Mesothelial cell of epicardium (in vitro differentiated cells): ENCODE measurements around the gene KRT82. TPM values are rescaled to one million over a fixed set of nuclear protein-coding genes. Genes with fewer than 3 reads are reported as not detected.

Experiments
- DNase-seq, 2 experiments: peaks; one replicate each; pipeline ENCODE4 v3.0.0; 2021; ENCODE audit warnings: low spot score in 2 of 2; ENCODE audit not compliant: unreplicated experiment in 2 of 2
- H3K27ac Mint-ChIP-seq: 2 replicates; pipeline ENCODE4 v1.8.0; 2021; ENCODE audit warnings: mixed read lengths
- H3K27me3 Mint-ChIP-seq: 2 replicates; pipeline ENCODE4 v1.8.0; 2021; ENCODE audit warnings: low read depth, mixed read lengths
- H3K36me3 Mint-ChIP-seq: 2 replicates; pipeline ENCODE4 v1.8.0; 2021; ENCODE audit warnings: mixed read lengths
- H3K4me1 Mint-ChIP-seq: 2 replicates; pipeline ENCODE4 v1.8.0; 2021; ENCODE audit warnings: mixed read lengths
- H3K4me3 Mint-ChIP-seq: 2 replicates; pipeline ENCODE4 v1.8.0; 2021; ENCODE audit warnings: mild to moderate bottlenecking, moderate library complexity, mixed read lengths
- H3K9me3 Mint-ChIP-seq: 2 replicates; pipeline ENCODE4 v1.8.0; 2021; ENCODE audit warnings: mixed read lengths
- CTCF ChIP-seq: fragments of 200-600 bp; sonication (generic); IDR thresholded peaks from one replicate; pipeline ENCODE4 v1.5.0; 2021; ENCODE audit warnings: antibody characterized with exemption; ENCODE audit not compliant: unreplicated experiment
- total RNA-seq: library from RNA; stranded (reverse); gene quantifications from 3 replicates; pipeline ENCODE4 v1.2.1, GENCODE V29; 2021

KRT82 gene
- total RNA-seq, 1 donor from 2014 or later = not detected

- no peaks in the 10 kb centered on the region for H3K9me3 Mint-ChIP-seq
- no peaks in the 10 kb centered on the region for H3K36me3 Mint-ChIP-seq
- DNase-seq = no peak
- no peak overlapping the region for H3K4me3 Mint-ChIP-seq
- H3K4me1 Mint-ChIP-seq = no peaks in the 10 kb centered on the region
- H3K27ac Mint-ChIP-seq = no peak overlapping the region
- peaks cover 2% of the 10 kb centered on the region for H3K27me3 Mint-ChIP-seq
- TF ChIP-seq CTCF = no peak
Measured at GRCh38 chr12:52403561-52403960, 2.6 kb downstream of the KRT82 start.

GRCh38 chr12:52402873-52403540 lies 3.1 kb downstream of the KRT82 start:
- Mint-ChIP-seq H3K36me3 (no peaks in the 10 kb centered on the region), H3K4me3 (no peak overlapping the region), H3K4me1 (no peaks in the 10 kb centered on the region), H3K27ac (no peak overlapping the region), H3K9me3 (no peaks in the 10 kb centered on the region), H3K27me3 (no peaks in the 10 kb centered on the region)
- no peak for TF ChIP-seq CTCF
- DNase-seq = no peak

- no peak for TF ChIP-seq CTCF
- H3K9me3 Mint-ChIP-seq = no peaks in the 10 kb centered on the region
- H3K27me3 Mint-ChIP-seq = peaks cover under 1% of the 10 kb centered on the region
- H3K27ac Mint-ChIP-seq = no peak overlapping the region
- no peaks in the 10 kb centered on the region for H3K4me1 Mint-ChIP-seq
- H3K36me3 Mint-ChIP-seq = no peaks in the 10 kb centered on the region
- H3K4me3 Mint-ChIP-seq = no peak overlapping the region
- DNase-seq = no peak
Measured at GRCh38 chr12:52402377-52402776, 3.8 kb downstream of the KRT82 start.

GRCh38 chr12:52401926-52402325 lies 4.2 kb downstream of the KRT82 start:
- Mint-ChIP-seq H3K4me1 (no peaks in the 10 kb centered on the region), H3K27me3 (peaks cover 5% of the 10 kb centered on the region), H3K27ac (no peak overlapping the region), H3K36me3 (no peaks in the 10 kb centered on the region), H3K4me3 (no peak overlapping the region), H3K9me3 (no peaks in the 10 kb centered on the region)
- no peak for DNase-seq
- no peak for TF ChIP-seq CTCF

- no peak for DNase-seq
- Mint-ChIP-seq H3K27me3 (peaks cover 9% of the 10 kb centered on the region), H3K27ac (no peak overlapping the region), H3K9me3 (no peaks in the 10 kb centered on the region), H3K4me3 (no peak overlapping the region), H3K4me1 (no peaks in the 10 kb centered on the region), H3K36me3 (no peaks in the 10 kb centered on the region)
- TF ChIP-seq CTCF = no peak
Measured at GRCh38 chr12:52401526-52401925, 4.6 kb downstream of the KRT82 start.

- Mint-ChIP-seq H3K4me1 (no peaks in the 10 kb centered on the region), H3K27ac (no peak overlapping the region), H3K27me3 (peaks cover 14% of the 10 kb centered on the region), H3K36me3 (no peaks in the 10 kb centered on the region), H3K9me3 (no peaks in the 10 kb centered on the region), H3K4me3 (no peak overlapping the region)
- TF ChIP-seq CTCF = no peak
- no peak for DNase-seq
Measured at GRCh38 chr12:52400906-52401305, 5.2 kb downstream of the KRT82 start.
